ENCODE measurements around the gene LTA.
A peak's percentile ranks its signal among the peaks of the same experiment; 100 is the strongest.
"Not testable (repeated sequence)": the region's sequence is repeated elsewhere in the genome, so short reads cannot be mapped to it uniquely, and the experiment has no call there.

The LTA gene

DNA sequence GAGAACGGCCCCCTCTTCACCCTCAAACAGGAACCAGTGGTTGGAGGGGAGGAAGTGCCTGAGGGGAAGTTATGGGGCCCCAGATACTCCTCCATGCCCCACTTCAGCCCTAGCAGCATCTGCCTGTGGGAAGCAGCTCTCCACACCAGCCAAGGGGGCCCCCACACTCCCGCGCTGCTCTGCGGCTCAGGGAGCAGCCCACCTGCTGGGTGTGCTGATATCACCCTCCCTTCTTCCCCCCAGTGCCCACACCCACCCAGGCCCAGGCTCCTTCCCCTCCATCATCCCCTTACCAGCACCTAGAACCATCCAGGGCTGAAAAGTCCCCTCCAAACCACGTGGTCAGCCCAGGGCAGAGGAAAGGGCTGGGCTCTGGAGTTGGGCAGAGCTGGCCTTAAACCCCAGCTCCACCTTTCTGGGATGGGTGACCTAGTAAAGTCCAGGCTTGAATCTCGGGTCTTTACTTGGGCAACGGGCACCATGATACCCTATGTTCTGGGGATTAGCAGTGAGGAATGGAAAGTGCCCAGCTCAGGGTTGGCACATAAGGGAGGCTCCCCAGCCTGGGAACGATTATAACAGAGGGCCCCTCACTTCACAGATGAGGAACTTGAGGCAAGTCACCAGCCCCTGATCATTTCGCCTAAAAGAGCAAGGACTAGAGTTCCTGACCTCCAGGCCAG lies 14.7 kb downstream of the LTA start:
- no peak for DNase-seq (ENCODE audit: low read depth in 2 of 2)

- DNase-seq (ENCODE audit: low read depth in 2 of 2): no peak
Observed at GRCh38 chr6:31587791-31588777, 16.0 kb downstream of the LTA start.

GRCh38 chr6:31588871-31589650 lies 17.0 kb downstream of the LTA start:
- DNase-seq (ENCODE audit: low read depth in 2 of 2): no peak

DNA sequence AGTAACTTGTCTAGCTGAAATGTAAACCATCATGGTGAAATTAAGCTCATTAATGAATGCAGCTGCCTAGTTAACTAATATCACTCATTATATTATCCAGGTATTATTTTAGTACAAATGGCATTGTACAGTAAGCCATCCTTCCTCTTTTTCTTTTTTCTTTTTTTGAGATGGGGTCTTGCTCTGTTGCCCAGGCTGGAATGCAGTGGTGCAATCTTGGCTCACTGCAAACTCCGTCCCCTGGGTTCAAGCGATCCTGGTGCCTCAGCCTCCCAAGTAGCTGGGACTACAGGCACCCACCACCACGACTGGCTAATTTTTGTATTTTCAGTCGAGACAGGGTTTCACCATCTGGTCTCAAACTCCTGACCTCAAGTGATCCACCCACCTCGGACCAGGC lies 18.6 kb downstream of the LTA start:
- not testable (repeated sequence) for DNase-seq (ENCODE audit: low read depth in 2 of 2)

DNA sequence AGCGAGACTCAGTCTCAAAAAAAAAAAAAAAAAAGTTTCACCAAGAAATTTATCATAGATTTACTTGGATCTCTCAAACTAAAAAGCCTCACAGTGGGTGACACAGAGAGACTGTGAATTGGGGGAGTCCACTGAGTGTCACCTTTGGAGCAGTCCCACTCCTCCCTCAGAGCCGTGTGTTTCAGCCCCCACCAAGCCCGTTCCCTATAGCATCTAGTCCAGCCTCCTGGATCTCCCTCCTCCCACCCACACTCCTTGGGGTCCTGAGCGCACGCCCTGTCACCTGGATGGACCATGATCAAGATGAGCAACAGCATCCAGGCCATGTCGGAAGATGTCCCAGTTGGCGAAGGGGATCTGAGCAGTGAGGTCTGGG lies 20.3 kb downstream of the LTA start:
- no peak for DNase-seq (ENCODE audit: low read depth in 2 of 2)

GRCh38 chr6:31597006-31597405 lies 24.9 kb downstream of the LTA start:
- no peak for DNase-seq (ENCODE audit: low read depth in 2 of 2)

- no peak for DNase-seq (ENCODE audit: low read depth in 2 of 2)
Observed at GRCh38 chr6:31607317-31607716, 35.2 kb downstream of the LTA start.

DNA sequence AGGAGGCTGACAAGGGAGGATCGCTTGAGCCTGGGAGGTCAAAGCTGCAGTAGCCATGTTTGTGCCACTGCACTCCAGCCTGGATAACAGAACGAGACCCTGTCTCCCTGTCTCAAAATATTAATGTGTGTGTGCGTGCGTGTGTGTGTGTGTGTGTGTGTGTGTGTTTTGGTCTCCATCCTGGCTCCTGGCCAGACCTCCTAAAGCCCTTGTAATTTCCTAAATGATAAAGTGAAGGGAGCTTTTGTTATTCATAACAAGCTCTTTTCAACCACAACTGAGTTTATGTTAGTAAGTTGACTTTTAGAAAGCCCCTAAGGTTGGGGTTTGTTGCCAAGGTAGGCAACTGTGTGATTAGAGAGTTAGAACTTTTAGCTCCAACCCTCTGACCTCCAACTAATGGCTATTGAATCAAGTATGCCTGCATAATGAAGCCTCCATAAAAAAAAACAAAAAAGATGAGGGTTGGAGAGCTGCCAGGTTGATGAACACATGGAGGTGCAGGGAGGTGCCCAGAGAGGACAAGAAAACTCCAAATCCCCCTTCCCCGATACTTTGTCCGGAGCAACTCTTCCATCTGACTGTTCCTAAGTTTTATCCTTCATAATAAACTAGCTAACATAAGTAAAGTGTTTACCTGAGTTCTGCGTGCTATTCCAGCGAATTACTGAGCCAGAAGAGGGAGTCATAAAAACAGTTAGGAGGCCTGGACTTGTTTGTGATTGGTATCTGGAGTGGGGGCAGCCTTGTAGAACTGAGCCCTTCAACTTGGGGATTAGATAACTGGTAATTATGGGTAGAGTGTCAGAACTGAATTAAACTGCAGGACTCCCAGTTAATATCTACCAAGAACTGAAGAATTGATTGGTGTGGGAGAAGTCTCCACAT lies 37.7 kb downstream of the LTA start:
- DNase-seq (ENCODE audit: low read depth in 2 of 2): no peak

DNA sequence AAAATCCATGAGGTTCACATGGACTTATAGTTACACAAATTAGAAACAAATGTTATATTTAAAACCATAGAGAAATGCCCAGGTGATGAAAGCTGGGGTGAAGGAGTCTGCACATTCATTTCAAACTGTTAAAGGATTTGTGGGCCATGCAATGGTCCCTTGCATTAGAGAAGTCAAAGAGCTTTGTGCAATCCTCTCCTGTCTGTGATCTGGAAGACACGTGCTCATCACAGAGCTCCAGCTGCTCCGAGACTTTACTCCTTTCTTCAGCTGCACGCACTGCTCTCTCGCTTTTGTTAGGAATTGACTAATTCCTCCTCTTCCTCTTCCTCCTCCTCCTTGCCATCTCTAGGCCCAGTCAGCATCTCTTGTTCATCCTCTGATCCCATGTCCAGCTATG lies 38.9 kb downstream of the LTA start:
- DNase-seq (ENCODE audit: low read depth in 2 of 2): no peak

- no peak for DNase-seq (ENCODE audit: low read depth in 2 of 2)
Observed at GRCh38 chr6:31614075-31614619, 42.1 kb downstream of the LTA start.

GRCh38 chr6:31614684-31615578 lies 42.8 kb downstream of the LTA start, which contains the start of gene AIF1:
Gene AIF1 (plus strand): TSS chr6:31615234. CDS start chr6:31615330, 96 bp downstream.
- no peak for DNase-seq (ENCODE audit: low read depth in 2 of 2)

GRCh38 chr6:31615748-31616147 lies 43.7 kb downstream of the LTA start:
- DNase-seq (ENCODE audit: low read depth in 2 of 2): no peak

DNA sequence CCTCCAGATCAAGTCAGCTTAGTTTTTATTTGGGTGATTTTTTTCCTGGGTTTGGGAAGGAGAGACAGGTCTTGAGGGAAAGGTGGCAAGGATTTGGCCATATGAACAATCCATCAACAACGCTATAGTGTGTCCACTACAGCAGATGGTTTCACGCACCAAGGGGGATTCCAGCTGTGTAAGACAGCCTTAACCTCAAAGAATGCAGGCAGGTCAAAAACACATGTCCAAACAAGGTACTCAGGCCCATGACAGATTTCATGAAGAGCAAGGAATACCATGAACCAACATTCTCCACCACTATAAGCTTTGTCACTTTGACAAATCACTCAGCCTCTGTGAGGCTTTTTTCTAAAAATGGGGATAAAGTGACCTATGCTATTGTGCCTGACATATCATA lies 44.9 kb downstream of the LTA start:
- no peak for DNase-seq (ENCODE audit: low read depth in 2 of 2)

GRCh38 chr6:31619805-31620585 lies 47.9 kb downstream of the LTA start:
- DNase-seq (ENCODE audit: low read depth in 2 of 2): peak; percentile 91 to 96

- DNase-seq (ENCODE audit: low read depth in 2 of 2): peak; percentile 95
Observed at GRCh38 chr6:31620586-31621319, 48.7 kb downstream of the LTA start, which contains the start of gene PRRC2A. Gene PRRC2A (plus strand): TSS chr6:31620715. CDS start chr6:31622790, 2,075 bp downstream.

DNA sequence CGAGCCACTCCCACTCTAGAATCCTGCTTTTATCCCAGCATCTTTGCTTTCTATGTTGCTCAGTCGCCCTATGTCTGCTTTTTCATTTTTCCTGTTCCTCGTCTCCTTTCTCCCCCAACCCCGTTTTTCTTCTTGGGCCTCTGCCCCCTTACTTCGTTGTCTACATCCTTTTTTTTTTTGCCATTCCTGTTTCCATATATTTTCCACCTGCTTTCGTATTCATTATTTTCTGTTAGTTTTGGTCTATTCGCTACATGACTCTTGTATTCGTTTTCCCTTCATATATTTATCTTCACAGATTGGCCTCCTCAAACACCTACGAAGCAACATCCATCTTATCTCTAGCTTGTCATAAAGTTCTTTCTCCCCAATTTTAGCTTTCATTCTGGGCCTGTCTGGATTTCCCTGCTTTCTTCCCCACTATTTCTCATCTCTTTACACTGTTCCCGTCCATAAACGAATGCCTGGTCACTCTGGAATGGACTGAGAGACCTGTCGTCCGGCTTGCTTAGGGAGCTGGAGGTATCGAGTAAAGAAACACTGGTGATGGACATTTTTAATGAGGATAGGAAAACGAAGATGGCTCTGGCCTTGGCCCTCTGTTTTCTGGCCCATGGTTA lies 49.3 kb downstream of the LTA start:
- no peak for DNase-seq (ENCODE audit: low read depth in 2 of 2)

- DNase-seq (ENCODE audit: low read depth in 2 of 2): no peak
Observed at GRCh38 chr6:31621991-31622390, 49.9 kb downstream of the LTA start.

DNA sequence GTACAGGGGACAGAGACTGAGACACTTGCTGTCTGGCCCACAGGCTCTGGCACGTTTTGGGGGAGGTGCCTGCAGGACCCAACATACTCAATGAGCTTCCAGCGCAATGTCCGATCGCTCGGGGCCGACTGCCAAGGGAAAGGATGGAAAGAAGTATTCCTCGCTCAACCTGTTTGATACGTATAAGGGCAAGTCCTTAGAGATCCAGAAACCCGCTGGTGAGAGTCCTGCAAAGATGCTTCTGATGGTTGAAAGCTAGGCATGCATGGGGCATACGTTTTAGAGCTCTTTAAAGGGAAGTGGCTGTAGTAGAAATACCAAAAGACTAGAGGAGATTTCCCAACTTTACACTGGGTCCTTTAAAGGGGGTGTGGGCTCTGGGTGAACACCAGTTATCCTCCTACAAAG lies 50.6 kb downstream of the LTA start:
- DNase-seq (ENCODE audit: low read depth in 2 of 2): no peak
